K562 (cell line): Measurements from ENCODE around the gene NT5DC4. TPM values are rescaled to one million over a fixed set of nuclear protein-coding genes. Genes with fewer than 3 reads are reported as not detected.
A peak's percentile ranks its signal among the peaks of the same experiment; 100 is the strongest.

Experiments
- ATAC-seq: fragments of 200-7000 bp; cut with Tn5 transposase; 3 replicates; pipeline ENCODE4 v1.9.1; 2020; ENCODE audit warnings: moderate library complexity
- BruUV-seq: library from RNA; stranded (reverse); fragments of 400-500 nt; replicated peaks from 2 replicates; lab custom pipeline; 2021; lab: Mats Ljungman, UMichigan
- CTCF ChIA-PET: fragments of 300-600 bp; formaldehyde crosslinking; extraction: SDS; loops from one replicate; lab custom pipeline; 2021; ENCODE audit warnings: low intra/inter-chr PET ratio; lab: Yijun Ruan, JAX
- POLR2A ChIA-PET: fragments of 300-600, 350-650 bp; sonication (Branson Sonifier 250); formaldehyde crosslinking; extraction: SDS; loops from one replicate; lab custom pipeline; 2021; ENCODE audit warnings: antibody characterized with exemption, inconsistent platforms; lab: Yijun Ruan, JAX
- DNase-seq, 4 experiments: peaks; one replicate each; pipeline versions ENCODE4 v3.0.0 to v3.0.0-alpha.2; 2011 to 2018; ENCODE audit warnings: low spot score in 3 of 4, mixed read lengths in 3 of 4; ENCODE audit errors: extremely low read depth in 1 of 4
- FAIRE-seq: peaks from 2 replicates; lab custom pipeline; 2011; peaks lifted over from hg19 to GRCh38; lab: Jason Lieb, UNC
- H2AFZ ChIP-seq: 2 replicates; pipeline ENCODE4 v1.6.0; 2011; ENCODE audit warnings: low read depth, low read length, control low read depth, inconsistent platforms
- H3K27ac ChIP-seq: fragments of 200-600 bp; 3 replicates; pipeline ENCODE4 v1.8.0; 2011; ENCODE audit warnings: low read depth, mild to moderate bottlenecking, control low read depth, inconsistent platforms, low read length, moderate library complexity, mixed read lengths; ENCODE audit errors: extremely low read depth
- H3K27me3 ChIP-seq, 2 experiments: fragments of 300-600 bp in 1 of 2; 2 replicates in 1 of 2; 3 replicates in 1 of 2; pipeline versions ENCODE4 v1.6.0 to v1.8.0; 2011; ENCODE audit warnings: inconsistent platforms in 2 of 2, low read length in 2 of 2, mild to moderate bottlenecking in 1 of 2, mixed read lengths in 1 of 2, moderate library complexity in 1 of 2; ENCODE audit not compliant: control insufficient read depth in 2 of 2, insufficient read depth in 2 of 2
- H3K36me3 ChIP-seq: fragments of 300-600 bp; 3 replicates; pipeline ENCODE4 v1.8.0; 2011; ENCODE audit warnings: mild to moderate bottlenecking, low read length, inconsistent platforms; ENCODE audit not compliant: control insufficient read depth, insufficient read depth
- H3K4me1 ChIP-seq, 2 experiments: fragments of 200-600 bp in 1 of 2; replicated peaks in 1 of 2; 2 replicates in 1 of 2; 3 replicates in 1 of 2; pipeline versions ENCODE4 v1.5.1 to v1.8.0; 2011; ENCODE audit warnings: inconsistent platforms in 2 of 2, low read length in 2 of 2, mild to moderate bottlenecking in 1 of 2, mixed read lengths in 1 of 2, moderate library complexity in 1 of 2; ENCODE audit not compliant: control insufficient read depth in 2 of 2, insufficient read depth in 2 of 2
- H3K4me2 ChIP-seq: 2 replicates; pipeline ENCODE4 v1.6.1; 2011; ENCODE audit warnings: low read length, control low read depth, inconsistent platforms, mixed read lengths; ENCODE audit not compliant: insufficient read depth
- H3K4me3 ChIP-seq: fragments of 200-600 bp; sonication (generic), shearing (Covaris generic); 2 replicates; pipeline ENCODE4 v1.5.1; 2016; ENCODE audit warnings: control low read depth, inconsistent platforms
- H3K79me2 ChIP-seq: fragments of 200-600 bp; 3 replicates; pipeline ENCODE4 v1.8.0; 2011; ENCODE audit warnings: low read length, inconsistent platforms; ENCODE audit not compliant: control insufficient read depth, insufficient read depth
- H3K9ac ChIP-seq, 2 experiments: 2 replicates each; pipeline versions ENCODE4 v1.6.0 to v1.6.1; 2011; ENCODE audit warnings: low read depth in 2 of 2, low read length in 2 of 2, control low read depth in 1 of 2, inconsistent platforms in 1 of 2, mild to moderate bottlenecking in 1 of 2, mixed read lengths in 1 of 2; ENCODE audit not compliant: insufficient read depth in 1 of 2
- H3K9me1 ChIP-seq: one replicate; pipeline ENCODE4 v1.6.0; 2011; ENCODE audit warnings: inconsistent platforms, mild to moderate bottlenecking, low read length, moderate library complexity; ENCODE audit not compliant: control insufficient read depth, insufficient read depth
- H3K9me3 ChIP-seq: replicated peaks from 2 replicates; pipeline ENCODE4 v1.5.1; 2011; ENCODE audit warnings: low read depth, low read length, inconsistent platforms; ENCODE audit not compliant: control insufficient read depth, insufficient read depth
- H4K20me1 ChIP-seq: replicated peaks from 2 replicates; pipeline ENCODE4 v1.6.1; 2011; ENCODE audit warnings: low read length, inconsistent platforms, mixed read lengths; ENCODE audit not compliant: control insufficient read depth, insufficient read depth
- HSF4 ChIP-seq: fragments of 250-450 bp; sonication (Bioruptor Pico); IDR thresholded peaks from 2 replicates; pipeline ENCODE4 v2.1.2; 2022; ENCODE audit warnings: mild to moderate bottlenecking, moderate library complexity, borderline replicate concordance
- IFI16 ChIP-seq: fragments of 250-450 bp; sonication (Bioruptor Pico); IDR thresholded peaks from 2 replicates; pipeline ENCODE4 v2.1.2; 2022; ENCODE audit warnings: mild to moderate bottlenecking, inconsistent platforms
- JUND ChIP-seq, 2 experiments: IDR thresholded peaks; 2 replicates in 1 of 2; 3 replicates in 1 of 2; pipeline ENCODE4 v1.6.1; 2011; ENCODE audit warnings: borderline replicate concordance in 2 of 2, low read depth in 2 of 2, low read length in 2 of 2, improper control_type of control experiment in 1 of 2, missing biosample characterization in 1 of 2, missing genetic modification characterization in 1 of 2, missing genetic modification reagents in 1 of 2
- NCOA1 ChIP-seq: fragments of 450-650 bp; IDR thresholded peaks from 2 replicates; pipeline ENCODE4 v1.6.1; 2016; ENCODE audit warnings: low read depth
- PBX2 ChIP-seq, 2 experiments: IDR thresholded peaks in 1 of 2; conservative IDR thresholded peaks in 1 of 2; 2 replicates each; pipeline ENCODE4 v1.6.1; 2016; ENCODE audit warnings: low read depth in 2 of 2, mild to moderate bottlenecking in 1 of 2, missing compliant biosample characterization in 1 of 2, missing genetic modification characterization in 1 of 2, moderate library complexity in 1 of 2
- PHTF2 ChIP-seq: fragments of 250-450 bp; sonication (Bioruptor Pico); IDR thresholded peaks from 2 replicates; pipeline ENCODE4 v1.5.0; 2021; ENCODE audit warnings: mild to moderate bottlenecking
- STAG1 ChIP-seq: sonication (generic); formaldehyde crosslinking; IDR thresholded peaks from 2 replicates; pipeline ENCODE4 v1.5.0; 2020; ENCODE audit warnings: missing genetic modification reagents, borderline replicate concordance
- TCFL5 ChIP-seq: fragments of 250-450 bp; sonication (Bioruptor Pico); conservative IDR thresholded peaks from 2 replicates; pipeline ENCODE4 v1.6.1; 2021; ENCODE audit warnings: mild to moderate bottlenecking, moderate library complexity, matching md5 sums
- ZBTB8A ChIP-seq: fragments of 450-650 bp; IDR thresholded peaks from 2 replicates; pipeline ENCODE4 v1.6.1; 2018; ENCODE audit warnings: mild to moderate bottlenecking, moderate library complexity; ENCODE audit not compliant: partially characterized antibody
- ZC3H11A ChIP-seq: IDR thresholded peaks from 2 replicates; pipeline ENCODE4 v1.6.1; 2012; ENCODE audit warnings: low read depth, low read length, improper control_type of control experiment
- ZNF445 ChIP-seq: fragments of 250-450 bp; sonication (Bioruptor Pico); IDR thresholded peaks from 2 replicates; pipeline ENCODE4 v1.4.0; 2020; ENCODE audit warnings: low read depth, mild to moderate bottlenecking, moderate library complexity
- WGBS: fragments of 100-300 bp; shearing (Covaris generic); methylation state at CpG from one replicate; pipeline ENCODE4 v1.1.6; 2016; ENCODE audit warnings: low coverage, mixed read lengths; ENCODE audit not compliant: insufficient coverage; ENCODE audit errors: missing lambda C conversion rate; 5-methylcytosine and 5-hydroxymethylcytosine counted together
- in situ Hi-C: fragments of 300-500 bp; cut with MboI; formaldehyde crosslinking; loops from 4 replicates; pipeline ENCODE4 v1.15.0; 2018; ENCODE audit warnings: inconsistent platforms, mixed read lengths
- intact Hi-C: fragments of 100-400 bp; cut with micrococcal nuclease; formaldehyde crosslinking; loops from 2 replicates; pipeline ENCODE4 v1.14.2; 2022
- polyA plus RNA-seq, 8 experiments: library from polyadenylated mRNA; depleted of rRNA in 4 of 8; stranded (reverse) in 5 of 8; unstranded in 3 of 8; fragments of >200 nt; fragmentation: Nextera tagmentation in 2 of 8; fragmentation: Illumina TruSeq in 1 of 8; extraction: Ambion mirVana in 2 of 8; extraction: Trizol in 1 of 8; gene quantifications; 2 replicates each; pipeline versions ENCODE4 v1.2.1 to v1.2.3, GENCODE V29; 2011 to 2014; ENCODE audit warnings: inconsistent platforms in 1 of 8, missing spikeins in 1 of 8
- total RNA-seq, 7 experiments: library from RNA; depleted of rRNA in 6 of 7; stranded (reverse); fragments of >200 nt in 6 of 7; fragmentation: Illumina TruSeq in 2 of 7; extraction: Trizol in 2 of 7; gene quantifications; 2 replicates each; pipeline versions ENCODE4 v1.2.1 to v1.2.3, GENCODE V29; 2011 to 2021; ENCODE audit warnings: low replicate concordance in 1 of 7

The NT5DC4 gene
- total and polyA plus RNA-seq, 9 of the 15 experiments (the other 6 are each of a cell fraction or from before 2014, with no cell fraction given) = 0.44 to 6.9 (median 2.5) TPM

DNA sequence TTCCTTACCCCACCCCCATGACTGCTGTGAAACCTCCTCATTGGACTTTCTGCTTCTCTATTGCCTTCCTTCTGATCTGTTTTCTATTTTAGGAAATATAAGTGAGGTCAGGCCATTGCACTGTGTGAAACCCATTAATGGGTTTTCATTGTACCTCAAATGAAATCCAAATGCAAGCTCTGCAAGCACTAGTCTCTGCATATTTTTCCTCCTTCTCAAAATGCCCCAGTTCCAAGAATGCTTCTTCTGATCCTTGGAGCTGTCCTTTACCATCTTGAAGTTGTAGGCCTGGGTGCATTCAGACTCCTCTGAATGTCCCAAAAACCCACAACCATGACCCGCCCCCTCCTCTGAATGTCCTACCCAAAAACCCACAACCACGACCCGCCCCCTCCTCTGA is 55.3 kb downstream of the NT5DC4 start:
- Histone ChIP-seq H3K79me2 (no peaks in the 10 kb centered on the region), H3K27me3 (no peaks in the 10 kb centered on the region), H3K4me2 (no peak overlapping the region), H2AFZ (peak overlapping the region; percentile 26; the same call in 1 of the 2 replicates), H3K4me1 (0 out of 5 replicates have a peak, but pooled peaks cover 0 to 5% of the 10 kb centered on the region in 2 experiments), H3K4me3 (no peak overlapping the region), H3K9me3 (no peaks in the 10 kb centered on the region), H3K9ac (no peak overlapping the region), H3K27ac (no peak overlapping the region), H3K36me3 (no peaks in the 10 kb centered on the region), H4K20me1 (no peaks in the 10 kb centered on the region), H3K9me1 (no peaks in the 10 kb centered on the region)
- in situ Hi-C loops = no loop called here
- TF ChIP-seq STAG1 (CRISPR knock-in tag) (no peak), IFI16 (CRISPR knock-in tag) (no peak), JUND (IDR thresholded peaks at IDR 0.05; ENCODE audit: borderline replicate concordance, low read depth, low read length) (no peak), JUND (tag; IDR thresholded peaks at IDR 0.05; ENCODE audit: borderline replicate concordance, low read depth, low read length) (no peak), ZC3H11A (no peak), TCFL5 (CRISPR knock-in tag) (no peak), NCOA1 (no peak), PHTF2 (CRISPR knock-in tag) (no peak), ZBTB8A (no peak), ZNF445 (no peak), HSF4 (no peak), PBX2 (CRISPR knock-in tag; IDR thresholded peaks at IDR 0.05; ENCODE audit: low read depth) (no peak), PBX2 (tag; conservative IDR thresholded peaks at IDR 0.05; ENCODE audit: low read depth) (no peak)
- FAIRE-seq (no peak), DNase-seq (no peak), ATAC-seq (no peak)
- BruUV-seq = no TSS peak
- ChIA-PET POLR2A (no interaction called here), CTCF (no interaction called here)
- intact Hi-C loops = no loop called here
- WGBS = 29% methylated on average over 1 of the region's 3 CpGs
